HCT116 (cell line): Measurements from ENCODE around the gene HOGA1. TPM values are rescaled to one million over a fixed set of nuclear protein-coding genes. Genes with fewer than 3 reads are reported as not detected.
A peak's percentile ranks its signal among the peaks of the same experiment; 100 is the strongest.

Experiments used
- ATAC-seq: fragments of 200-7000 bp; cut with Tn5 transposase; 2 replicates; pipeline ENCODE4 v1.9.1; 2020; ENCODE audit warnings: mild to moderate bottlenecking, moderate library complexity
- BruUV-seq: library from RNA; stranded (reverse); fragments of 400-500 nt; replicated peaks from 2 replicates; lab custom pipeline; 2021; lab: Mats Ljungman, UMichigan
- CTCF ChIA-PET: fragments of 300-600 bp; sonication (Branson Sonifier 250); formaldehyde crosslinking; loops from one replicate; lab custom pipeline; 2021; ENCODE audit warnings: antibody characterized with exemption; lab: Charles Lee
- POLR2A ChIA-PET: fragments of 300-600, 350-600 bp; sonication (Branson Sonifier 250); formaldehyde crosslinking; loops from one replicate; lab custom pipeline; 2021; ENCODE audit warnings: antibody characterized with exemption; lab: Charles Lee
- RAD21 ChIA-PET, 2 experiments: fragments of 300-600 bp; sonication (Branson Sonifier 250); formaldehyde crosslinking; loops; one replicate each; lab custom pipeline; 2023; ENCODE audit warnings: low total read pairs in 2 of 2; ENCODE audit not compliant: uncharacterized antibody in 2 of 2, unreplicated experiment in 2 of 2, low non-redundant PET in 1 of 2; lab: Charles Lee
- DNase-seq: peaks from one replicate; pipeline ENCODE4 v3.0.0-alpha.2; 2010; ENCODE audit warnings: low read depth, low spot score
- H2AFZ ChIP-seq: fragments of 200-600 bp; shearing (Covaris generic), sonication (generic); 2 replicates; pipeline ENCODE4 v1.6.1; 2017; ENCODE audit warnings: low read depth, mixed run types, mixed read lengths, antibody characterized with exemption, low read length; ENCODE audit not compliant: poor library complexity, severe bottlenecking
- H3K27ac ChIP-seq: 2 replicates; pipeline ENCODE4 v1.5.1; 2012; ENCODE audit warnings: low read depth, low read length
- H3K27me3 ChIP-seq: fragments of 200-600 bp; sonication (generic); 2 replicates; pipeline ENCODE4 v1.6.1; 2016; ENCODE audit warnings: mixed run types, low read length, mixed read lengths; ENCODE audit not compliant: insufficient read depth
- H3K36me3 ChIP-seq, 2 experiments: fragments of 200-500 bp in 1 of 2; fragments of 200-600 bp in 1 of 2; sonication (Bioruptor generic) in 1 of 2; sonication (generic) in 1 of 2; 2 replicates each; pipeline versions ENCODE4 v1.5.1 to v1.6.1; 2014 to 2016; ENCODE audit warnings: low read length in 2 of 2, inconsistent platforms in 1 of 2, mixed read lengths in 1 of 2, mixed run types in 1 of 2; ENCODE audit not compliant: insufficient read depth in 2 of 2, control insufficient read depth in 1 of 2
- H3K4me1 ChIP-seq, 2 experiments: fragments of 200-600 bp in 1 of 2; sonication (generic) in 1 of 2; 2 replicates each; pipeline versions ENCODE4 v1.5.1 to v1.6.1; 2012 to 2017; ENCODE audit warnings: low read length in 2 of 2, inconsistent platforms in 1 of 2, mild to moderate bottlenecking in 1 of 2, mixed read lengths in 1 of 2, mixed run types in 1 of 2, moderate library complexity in 1 of 2; ENCODE audit not compliant: insufficient read depth in 2 of 2, control insufficient read depth in 1 of 2
- H3K4me2 ChIP-seq: fragments of 200-600 bp; sonication (generic); 2 replicates; pipeline ENCODE4 v1.6.1; 2017; ENCODE audit warnings: mixed run types, low read length, mixed read lengths
- H3K4me3 ChIP-seq, 2 experiments: fragments of 200-600 bp in 1 of 2; sonication (generic) in 1 of 2; replicated peaks in 1 of 2; 2 replicates each; pipeline ENCODE4 v1.5.1; 2011 to 2016; ENCODE audit warnings: low read length in 2 of 2, control low read depth in 1 of 2, low read depth in 1 of 2, mild to moderate bottlenecking in 1 of 2, mixed read lengths in 1 of 2, mixed run types in 1 of 2
- H3K79me2 ChIP-seq: fragments of 200-600 bp; sonication (generic); 2 replicates; pipeline ENCODE4 v1.6.1; 2017; ENCODE audit warnings: mild to moderate bottlenecking, mixed run types, low read length, moderate library complexity, mixed read lengths; ENCODE audit not compliant: insufficient read depth
- H3K9ac ChIP-seq: fragments of 200-600 bp; sonication (generic); 2 replicates; pipeline ENCODE4 v1.6.1; 2016; ENCODE audit warnings: low read length, mixed read lengths
- H3K9me2 ChIP-seq: fragments of 200-600 bp; sonication (generic), shearing (Covaris generic); 2 replicates; pipeline ENCODE4 v1.6.1; 2017; ENCODE audit warnings: mixed run types, mild to moderate bottlenecking, moderate library complexity; ENCODE audit not compliant: insufficient read depth
- H3K9me3 ChIP-seq, 2 experiments: fragments of 200-500 bp in 1 of 2; fragments of 200-600 bp in 1 of 2; sonication (Bioruptor generic) in 1 of 2; sonication (generic) in 1 of 2; 2 replicates each; pipeline ENCODE4 v1.6.1; 2014 to 2017; ENCODE audit warnings: low read length in 2 of 2, mixed read lengths in 2 of 2, inconsistent platforms in 1 of 2, low read depth in 1 of 2, mild to moderate bottlenecking in 1 of 2, mixed run types in 1 of 2, moderate library complexity in 1 of 2; ENCODE audit not compliant: control insufficient read depth in 1 of 2, insufficient read depth in 1 of 2
- H4K20me1 ChIP-seq: fragments of 200-600 bp; sonication (generic), shearing (Covaris generic); 2 replicates; pipeline ENCODE4 v1.6.1; 2017; ENCODE audit warnings: mixed run types, mild to moderate bottlenecking, moderate library complexity; ENCODE audit not compliant: insufficient read depth
- ATF3 ChIP-seq: IDR thresholded peaks from 2 replicates; pipeline ENCODE4 v1.6.1; 2012
- CBX3 ChIP-seq: IDR thresholded peaks from 2 replicates; pipeline ENCODE4 v1.6.1; 2012; ENCODE audit warnings: low read depth
- CEBPB ChIP-seq: IDR thresholded peaks from 2 replicates; pipeline ENCODE4 v1.6.1; 2012; ENCODE audit warnings: low read depth
- EGR1 ChIP-seq: IDR thresholded peaks from 2 replicates; pipeline ENCODE4 v1.6.1; 2012; ENCODE audit warnings: low read depth
- EZH2 ChIP-seq: fragments of 200-600 bp; sonication (generic); IDR thresholded peaks from 2 replicates; pipeline ENCODE4 v1.6.1; 2017; ENCODE audit warnings: antibody characterized with exemption, mixed run types
- FOSL1 ChIP-seq: IDR thresholded peaks from 2 replicates; pipeline ENCODE4 v1.6.1; 2012; ENCODE audit warnings: low read depth
- JUND ChIP-seq: IDR thresholded peaks from 2 replicates; pipeline ENCODE4 v1.6.1; 2012
- POLR2AphosphoS5 ChIP-seq: IDR thresholded peaks from 2 replicates; pipeline ENCODE4 v1.6.1; 2011; ENCODE audit warnings: mild to moderate bottlenecking, low read depth, low read length, moderate library complexity
- RAD21 ChIP-seq: IDR thresholded peaks from 2 replicates; pipeline ENCODE4 v1.6.1; 2012; ENCODE audit warnings: low read depth, mild to moderate bottlenecking
- REST ChIP-seq: IDR thresholded peaks from 2 replicates; pipeline ENCODE4 v1.6.1; 2012; ENCODE audit warnings: low read depth
- SP1 ChIP-seq: IDR thresholded peaks from 2 replicates; pipeline ENCODE4 v1.6.1; 2012; ENCODE audit warnings: low read depth
- TCF7L2 ChIP-seq: IDR thresholded peaks from 2 replicates; pipeline ENCODE4 v1.7.0; 2011; ENCODE audit warnings: borderline replicate concordance, inconsistent platforms; ENCODE audit not compliant: insufficient read depth, insufficient read length; ENCODE audit errors: extremely low read depth
- YY1 ChIP-seq: IDR thresholded peaks from 2 replicates; pipeline ENCODE4 v1.6.1; 2011; ENCODE audit warnings: low read length, low read depth, moderate library complexity, mild to moderate bottlenecking; ENCODE audit not compliant: insufficient replicate concordance; ENCODE audit errors: extremely low read depth
- ZBTB33 ChIP-seq: IDR thresholded peaks from 2 replicates; pipeline ENCODE4 v1.6.1; 2011; ENCODE audit warnings: mild to moderate bottlenecking, low read length, moderate library complexity; ENCODE audit not compliant: insufficient replicate concordance; ENCODE audit errors: extremely low read depth
- ZFX ChIP-seq: fragments of 450-650 bp; IDR thresholded peaks from 2 replicates; pipeline ENCODE4 v1.6.1; 2017
- intact Hi-C: fragments of 100-400 bp; cut with micrococcal nuclease; formaldehyde crosslinking; loops from 2 replicates; pipeline ENCODE4 v1.10.0; 2022
- total RNA-seq: library from RNA; stranded (reverse); gene quantifications from one replicate; pipeline ENCODE4 v1.2.1, GENCODE V29; 2021; ENCODE audit not compliant: unreplicated experiment
- TF ChIP-seq, protein P1 (sequence below), 3 experiments: fragments of 200-600 bp in 1 of 3; sonication (generic) in 1 of 3; IDR thresholded peaks in 2 of 3; conservative IDR thresholded peaks in 1 of 3; 2 replicates each; pipeline ENCODE4 v1.5.1; 2012 to 2017; ENCODE audit warnings: low read depth in 2 of 3, low read length in 2 of 3, antibody characterized with exemption in 1 of 3, borderline replicate concordance in 1 of 3, control low read depth in 1 of 3, mild to moderate bottlenecking in 1 of 3, mixed read lengths in 1 of 3, mixed run types in 1 of 3, moderate library complexity in 1 of 3; ENCODE audit not compliant: insufficient read depth in 1 of 3
- TF ChIP-seq, protein P2 (sequence below): IDR thresholded peaks from 2 replicates; pipeline ENCODE4 v1.6.1; 2012

Gene HOGA1
- total RNA-seq, 1 experiment from 2014 or later = 1.6 TPM

DNA sequence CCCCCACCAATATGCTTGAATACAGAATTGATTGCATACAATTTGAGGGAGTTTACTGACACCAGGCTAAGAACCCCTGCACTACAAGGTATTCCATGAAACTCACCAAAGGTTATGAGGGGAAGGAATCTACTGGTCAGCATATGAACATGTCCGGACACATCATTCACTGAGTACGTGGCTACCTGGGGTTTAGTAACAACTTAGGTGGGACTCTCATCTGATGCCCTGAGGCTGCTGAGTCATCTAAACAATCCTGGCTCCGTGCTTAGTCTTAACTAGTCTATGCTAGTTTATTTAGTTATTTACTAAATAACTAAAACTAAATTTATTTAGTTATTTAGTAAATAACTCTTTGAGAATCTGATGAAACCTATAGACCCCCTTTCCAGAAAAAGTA, 67.6 kb downstream of the HOGA1 start:
- no TSS peak for BruUV-seq
- CTCF ChIA-PET = no interaction called here
- ATAC-seq = peak; percentile 77
- peaks cover 46 to 59% of the 10 kb centered on the region in 2 experiments for H3K4me1 ChIP-seq
- H3K27ac ChIP-seq = peak overlapping the region; percentile 60
- RAD21 ChIA-PET = no interaction called here
- peaks cover 30% of the 10 kb centered on the region for H3K79me2 ChIP-seq
- no peak overlapping the region for H2AFZ ChIP-seq
- H3K9me2 ChIP-seq = no peaks in the 10 kb centered on the region
- no peaks in the 10 kb centered on the region for H3K9me3 ChIP-seq
- intact Hi-C loops = no loop called here
- no peaks in the 10 kb centered on the region for H3K27me3 ChIP-seq
- peaks cover 12 to 36% of the 10 kb centered on the region in 2 experiments for H3K36me3 ChIP-seq
- POLR2A ChIA-PET = no interaction called here
- H3K4me2 ChIP-seq = peak overlapping the region; percentile 65
- H3K4me3 ChIP-seq = no peak overlapping the region; a peak in 1 of 4 replicates
- DNase-seq = peak; percentile 83
- TF ChIP-seq REST = no peak
- no peak for TF ChIP-seq TCF7L2
- TF ChIP-seq, protein P1, sequence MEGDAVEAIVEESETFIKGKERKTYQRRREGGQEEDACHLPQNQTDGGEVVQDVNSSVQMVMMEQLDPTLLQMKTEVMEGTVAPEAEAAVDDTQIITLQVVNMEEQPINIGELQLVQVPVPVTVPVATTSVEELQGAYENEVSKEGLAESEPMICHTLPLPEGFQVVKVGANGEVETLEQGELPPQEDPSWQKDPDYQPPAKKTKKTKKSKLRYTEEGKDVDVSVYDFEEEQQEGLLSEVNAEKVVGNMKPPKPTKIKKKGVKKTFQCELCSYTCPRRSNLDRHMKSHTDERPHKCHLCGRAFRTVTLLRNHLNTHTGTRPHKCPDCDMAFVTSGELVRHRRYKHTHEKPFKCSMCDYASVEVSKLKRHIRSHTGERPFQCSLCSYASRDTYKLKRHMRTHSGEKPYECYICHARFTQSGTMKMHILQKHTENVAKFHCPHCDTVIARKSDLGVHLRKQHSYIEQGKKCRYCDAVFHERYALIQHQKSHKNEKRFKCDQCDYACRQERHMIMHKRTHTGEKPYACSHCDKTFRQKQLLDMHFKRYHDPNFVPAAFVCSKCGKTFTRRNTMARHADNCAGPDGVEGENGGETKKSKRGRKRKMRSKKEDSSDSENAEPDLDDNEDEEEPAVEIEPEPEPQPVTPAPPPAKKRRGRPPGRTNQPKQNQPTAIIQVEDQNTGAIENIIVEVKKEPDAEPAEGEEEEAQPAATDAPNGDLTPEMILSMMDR (IDR thresholded peaks at IDR 0.05 in 2 of 3, conservative IDR thresholded peaks at IDR 0.05 in 1 of 3; ENCODE audit: borderline replicate concordance in 1 of 3, insufficient read depth in 1 of 3, low read depth in 2 of 3, low read length in 2 of 3) = no peak
- TF ChIP-seq JUND = peak; percentile 92
- TF ChIP-seq ZFX = no peak
- TF ChIP-seq EZH2 = no peak
- TF ChIP-seq, protein P2, sequence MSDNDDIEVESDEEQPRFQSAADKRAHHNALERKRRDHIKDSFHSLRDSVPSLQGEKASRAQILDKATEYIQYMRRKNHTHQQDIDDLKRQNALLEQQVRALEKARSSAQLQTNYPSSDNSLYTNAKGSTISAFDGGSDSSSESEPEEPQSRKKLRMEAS = peak; percentile 45; the same call in 1 of the 2 replicates
- TF ChIP-seq ZBTB33 = no peak
- peak; percentile 25; the same call in 1 of the 2 replicates for TF ChIP-seq EGR1
- peak; percentile 91 for TF ChIP-seq FOSL1
- TF ChIP-seq POLR2AphosphoS5 = peak; percentile 60
- peak; percentile 94 for TF ChIP-seq CBX3
- 0 out of 2 replicates have a peak, but pooled peaks have one; percentile 14 for TF ChIP-seq ATF3
- peak; percentile 93 for TF ChIP-seq SP1
- peak; percentile 82 for TF ChIP-seq CEBPB
- peak; percentile 22; the same call in 1 of the 2 replicates for TF ChIP-seq RAD21
- TF ChIP-seq YY1 = peak; percentile 33
- H4K20me1 ChIP-seq = no peaks in the 10 kb centered on the region
- H3K9ac ChIP-seq = peak overlapping the region; percentile 30
